ENCODE measurements around the gene GRAMD4. TPM values are rescaled to one million over a fixed set of nuclear protein-coding genes. Genes with fewer than 3 reads are reported as not detected.

The GRAMD4 gene
- polyA plus RNA-seq, 4 donors, result 30.5 to 64.9 (median 40.9) TPM

DNA sequence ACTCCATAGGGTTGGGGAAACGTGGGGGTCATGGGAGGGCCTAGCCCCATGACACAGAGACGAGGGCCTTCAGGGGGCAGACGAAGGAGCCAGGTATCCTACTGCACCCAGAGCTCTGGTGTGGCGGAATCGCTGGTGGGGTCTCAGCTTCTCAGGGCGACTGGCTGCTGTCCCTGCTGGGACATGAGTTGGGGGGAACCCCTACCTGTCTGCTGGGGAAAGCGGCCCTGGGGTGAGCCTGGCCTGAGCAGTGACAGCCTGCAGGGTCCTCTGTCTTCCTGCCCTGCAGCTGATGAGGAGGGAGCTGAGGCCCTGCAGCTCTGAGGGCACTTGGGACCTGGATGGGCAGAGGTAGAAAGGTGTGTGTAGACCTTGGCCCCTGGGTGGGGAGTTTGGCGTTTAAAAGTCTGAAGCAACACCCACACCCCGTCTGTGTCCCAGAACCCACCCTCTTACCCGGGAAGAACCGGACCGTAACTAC lies 33.6 kb upstream of the GRAMD4 start:
- Histone ChIP-seq H3K4me1 (ENCODE audit: control insufficient read depth in 3 of 3, insufficient read depth in 2 of 3, low read depth in 1 of 3, low read length in 2 of 3) (peaks cover 6 to 65% (median 20%) of the 10 kb centered on the region in 3 donors), H3K27me3 (ENCODE audit: control insufficient read depth in 3 of 3, insufficient read depth in 3 of 3, low read length in 3 of 3) (no peaks in the 10 kb centered on the region), H3K27ac (ENCODE audit: low read depth in 1 of 3, low read length in 2 of 3) (peak overlapping the region in 1 of 3 donors; percentile 57), H3K4me3 (ENCODE audit: low read depth in 1 of 3, low read length in 3 of 3) (peak overlapping the region in 1 of 3 donors; percentile 20), H3K36me3 (ENCODE audit: control insufficient read depth in 3 of 3, insufficient read depth in 2 of 3, low read depth in 1 of 3, low read length in 3 of 3) (peaks cover 0 to 49% (median 0%) of the 10 kb centered on the region in 3 donors), H3K9me3 (ENCODE audit: control insufficient read depth in 2 of 2, insufficient read depth in 1 of 2, low read depth in 1 of 2, low read length in 1 of 2) (no peaks in the 10 kb centered on the region)
- WGBS, 3 donors, result 43 to 68% (median 64%) methylated on average over 12 of the region's 12 CpGs
- DNase-seq (peak; percentile 43 to 77), FAIRE-seq (no peak)

DNA sequence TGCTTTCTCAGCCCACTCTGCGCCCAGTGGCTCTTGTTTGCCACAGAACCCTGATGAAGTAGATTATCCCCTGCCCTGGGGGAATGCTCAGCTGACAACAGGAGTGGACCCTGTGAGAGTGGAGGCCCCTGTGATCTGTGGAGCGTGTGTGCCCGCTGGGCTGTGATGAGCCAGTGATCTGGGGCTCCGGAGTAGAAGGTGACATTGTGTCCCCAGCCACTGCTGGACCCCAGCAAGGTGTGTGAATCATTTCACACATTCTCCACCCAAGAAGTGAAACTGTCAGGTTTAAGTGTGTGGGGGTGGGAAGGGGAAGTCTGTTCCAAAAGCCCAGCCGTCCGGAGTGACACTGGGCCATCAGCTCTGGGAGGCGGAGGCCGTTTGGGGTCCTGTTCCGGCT lies 33.1 kb upstream of the GRAMD4 start:
- Histone ChIP-seq H3K4me3 (ENCODE audit: low read depth in 1 of 3, low read length in 3 of 3) (no peak overlapping the region), H3K9me3 (ENCODE audit: control insufficient read depth in 2 of 2, insufficient read depth in 1 of 2, low read depth in 1 of 2, low read length in 1 of 2) (no peaks in the 10 kb centered on the region), H3K36me3 (ENCODE audit: control insufficient read depth in 3 of 3, insufficient read depth in 2 of 3, low read depth in 1 of 3, low read length in 3 of 3) (peaks cover 0 to 50% (median 0%) of the 10 kb centered on the region in 3 donors), H3K27me3 (ENCODE audit: control insufficient read depth in 3 of 3, insufficient read depth in 3 of 3, low read length in 3 of 3) (no peaks in the 10 kb centered on the region), H3K4me1 (ENCODE audit: control insufficient read depth in 3 of 3, insufficient read depth in 2 of 3, low read depth in 1 of 3, low read length in 2 of 3) (peaks cover 6 to 60% (median 16%) of the 10 kb centered on the region in 3 donors), H3K27ac (ENCODE audit: low read depth in 1 of 3, low read length in 2 of 3) (peak overlapping the region in 2 of 3 donors; percentile 25 to 57)
- 39 to 58% (median 43%) methylated on average over 9 of the region's 9 CpGs for WGBS, 3 donors
- FAIRE-seq, result no peak
- DNase-seq, result no peak

DNA sequence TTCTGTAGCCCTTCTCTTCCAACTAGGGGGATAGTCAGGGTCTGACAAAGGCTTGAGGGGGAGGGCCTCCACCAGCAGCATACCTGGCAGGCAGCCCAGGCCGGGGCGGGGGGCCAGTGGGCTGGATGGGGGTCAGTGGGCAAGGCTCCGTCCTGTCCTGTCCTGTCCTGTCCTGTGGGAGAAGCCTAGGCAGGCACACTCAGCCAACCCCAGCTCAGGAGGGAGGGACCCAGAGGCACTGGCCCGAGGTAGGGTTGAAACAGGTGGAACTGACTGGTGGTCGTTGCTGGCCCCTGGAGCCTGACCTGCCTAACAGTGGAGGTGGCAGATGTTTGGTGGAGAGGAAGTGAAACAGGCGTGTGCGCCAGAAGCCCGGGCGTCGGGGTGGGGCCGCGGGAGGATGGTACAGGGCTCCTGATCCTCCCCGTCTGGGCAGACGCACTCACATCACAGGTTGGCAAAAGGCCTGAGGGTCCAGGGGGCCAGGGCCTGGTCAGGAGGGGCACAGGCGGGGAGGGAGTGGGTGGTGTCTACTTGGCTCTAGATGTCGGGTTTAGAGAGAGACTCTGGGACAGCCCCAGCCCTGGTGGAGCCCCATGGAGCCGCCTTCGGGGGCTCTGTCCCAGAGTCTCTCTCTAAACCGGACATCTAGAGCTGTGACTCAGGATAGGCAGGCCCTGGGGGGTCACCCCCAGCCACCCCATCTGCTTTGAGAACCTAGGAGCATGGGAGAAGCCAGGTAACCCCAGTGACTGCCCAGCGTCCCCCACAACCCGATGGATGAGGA lies 32.5 kb upstream of the GRAMD4 start:
- Histone ChIP-seq H3K27me3 (ENCODE audit: control insufficient read depth in 3 of 3, insufficient read depth in 3 of 3, low read length in 3 of 3) (no peaks in the 10 kb centered on the region), H3K4me1 (ENCODE audit: control insufficient read depth in 3 of 3, insufficient read depth in 2 of 3, low read depth in 1 of 3, low read length in 2 of 3) (peaks cover 10 to 54% (median 13%) of the 10 kb centered on the region in 3 donors), H3K36me3 (ENCODE audit: control insufficient read depth in 3 of 3, insufficient read depth in 2 of 3, low read depth in 1 of 3, low read length in 3 of 3) (peaks cover 0 to 55% (median 0%) of the 10 kb centered on the region in 3 donors), H3K27ac (ENCODE audit: low read depth in 1 of 3, low read length in 2 of 3) (peak overlapping the region in 1 of 3 donors; percentile 25), H3K9me3 (ENCODE audit: control insufficient read depth in 2 of 2, insufficient read depth in 1 of 2, low read depth in 1 of 2, low read length in 1 of 2) (no peaks in the 10 kb centered on the region), H3K4me3 (ENCODE audit: low read depth in 1 of 3, low read length in 3 of 3) (no peak overlapping the region)
- 24 to 43% (median 40%) methylated on average over 14 to 21 of the region's 21 CpGs for WGBS, 3 donors
- DNase-seq, result peak in 1 of 2 donors; percentile 55
- FAIRE-seq, result no peak

DNA sequence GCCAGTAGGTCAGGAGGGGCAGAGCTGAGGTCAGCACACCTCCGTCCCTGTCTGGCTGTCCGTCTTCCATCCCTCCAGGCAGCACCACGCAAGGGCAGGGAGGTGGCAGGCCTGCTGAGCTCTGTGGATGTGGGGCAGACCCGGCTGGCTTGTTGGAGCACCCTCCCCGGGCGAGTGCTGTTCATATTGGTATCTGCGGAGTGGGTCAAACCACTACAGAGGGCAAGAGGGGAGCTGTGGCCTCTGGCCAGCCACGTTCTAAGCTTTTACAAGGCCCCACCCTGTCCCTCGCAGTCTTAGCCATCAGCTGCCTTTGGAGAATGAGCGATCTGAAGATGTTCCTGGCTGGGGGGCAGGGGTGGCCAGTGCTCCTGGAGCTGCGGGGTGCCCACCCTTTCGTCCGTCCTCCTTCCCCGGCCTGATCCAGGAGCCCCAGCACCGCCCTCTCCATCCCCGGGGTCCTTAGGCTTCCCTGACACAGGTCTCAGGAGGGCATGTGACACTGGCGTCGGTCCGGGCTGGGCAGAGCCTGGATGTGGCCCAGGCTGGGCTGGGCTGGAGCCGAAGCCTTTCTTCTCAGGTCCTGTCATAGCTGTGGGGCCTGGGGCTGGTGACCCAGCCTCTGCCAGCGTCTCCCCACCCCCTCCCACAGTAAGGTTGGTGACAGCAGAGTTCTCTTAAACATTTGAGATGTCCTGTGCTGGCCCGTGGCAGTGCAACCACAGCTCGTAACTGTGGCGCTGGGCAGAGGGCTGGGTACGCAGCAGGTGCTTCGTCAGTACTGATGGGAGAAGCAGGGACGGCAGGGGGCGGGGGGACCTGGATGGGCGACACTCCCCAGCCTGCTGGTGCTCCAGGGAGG lies 31.7 kb upstream of the GRAMD4 start:
- 75 to 87% (median 87%) methylated on average over 24 to 29 of the region's 29 CpGs for WGBS, 3 donors
- no peak for DNase-seq
- H3K4me3 ChIP-seq (ENCODE audit: low read depth in 1 of 3, low read length in 3 of 3), result no peak overlapping the region
- H3K4me1 ChIP-seq (ENCODE audit: control insufficient read depth in 3 of 3, insufficient read depth in 2 of 3, low read depth in 1 of 3, low read length in 2 of 3), result peaks cover 13 to 50% (median 13%) of the 10 kb centered on the region in 3 donors
- H3K27me3 ChIP-seq (ENCODE audit: control insufficient read depth in 3 of 3, insufficient read depth in 3 of 3, low read length in 3 of 3), result no peaks in the 10 kb centered on the region
- H3K36me3 ChIP-seq (ENCODE audit: control insufficient read depth in 3 of 3, insufficient read depth in 2 of 3, low read depth in 1 of 3, low read length in 3 of 3), result peaks cover 0 to 60% (median 0%) of the 10 kb centered on the region in 3 donors
- FAIRE-seq, result no peak
- H3K9me3 ChIP-seq (ENCODE audit: control insufficient read depth in 2 of 2, insufficient read depth in 1 of 2, low read depth in 1 of 2, low read length in 1 of 2), result no peaks in the 10 kb centered on the region
- peak overlapping the region in 1 of 3 donors; percentile 11 for H3K27ac ChIP-seq (ENCODE audit: low read depth in 1 of 3, low read length in 2 of 3)

DNA sequence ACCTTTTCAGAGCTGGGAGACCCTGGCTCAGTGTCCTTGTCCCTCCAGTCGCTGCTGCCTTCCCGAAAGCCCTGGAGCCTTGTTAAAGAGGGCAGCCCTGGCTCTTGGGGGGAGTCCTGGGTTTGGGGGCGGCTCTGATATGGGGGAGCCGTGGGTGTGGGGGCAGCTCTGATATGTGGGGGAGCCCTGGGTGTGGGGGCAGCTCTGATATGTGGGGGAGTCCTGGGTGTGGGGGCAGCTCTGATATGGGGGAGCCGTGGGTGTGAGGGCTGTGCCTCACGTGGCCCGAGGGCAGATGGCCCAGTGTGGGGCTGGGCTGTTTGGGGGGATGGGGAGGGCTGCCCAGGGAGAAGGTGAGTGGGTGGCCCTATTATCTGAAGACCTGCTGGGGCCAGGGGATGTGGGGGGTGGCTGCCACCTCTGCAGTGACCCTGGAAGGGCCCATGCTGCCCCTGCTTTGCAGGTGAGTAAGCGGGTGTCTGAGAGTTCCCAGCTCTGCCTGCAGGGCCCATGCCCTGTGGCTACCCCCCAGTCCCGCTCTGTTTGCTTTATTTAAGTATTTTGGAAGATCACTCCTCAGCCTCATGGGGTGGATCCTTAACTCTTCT lies 30.9 kb upstream of the GRAMD4 start:
- Histone ChIP-seq H3K36me3 (ENCODE audit: control insufficient read depth in 3 of 3, insufficient read depth in 2 of 3, low read depth in 1 of 3, low read length in 3 of 3) (peaks cover 0 to 53% (median 0%) of the 10 kb centered on the region in 3 donors), H3K27me3 (ENCODE audit: control insufficient read depth in 3 of 3, insufficient read depth in 3 of 3, low read length in 3 of 3) (no peaks in the 10 kb centered on the region), H3K27ac (ENCODE audit: low read depth in 1 of 3, low read length in 2 of 3) (no peak overlapping the region), H3K4me1 (ENCODE audit: control insufficient read depth in 3 of 3, insufficient read depth in 2 of 3, low read depth in 1 of 3, low read length in 2 of 3) (peaks cover 13 to 47% (median 13%) of the 10 kb centered on the region in 3 donors), H3K9me3 (ENCODE audit: control insufficient read depth in 2 of 2, insufficient read depth in 1 of 2, low read depth in 1 of 2, low read length in 1 of 2) (no peaks in the 10 kb centered on the region), H3K4me3 (ENCODE audit: low read depth in 1 of 3, low read length in 3 of 3) (no peak overlapping the region)
- 80 to 91% (median 87%) methylated on average over 6 to 9 of the region's 9 CpGs for WGBS, 3 donors
- FAIRE-seq (no peak), DNase-seq (no peak)

DNA sequence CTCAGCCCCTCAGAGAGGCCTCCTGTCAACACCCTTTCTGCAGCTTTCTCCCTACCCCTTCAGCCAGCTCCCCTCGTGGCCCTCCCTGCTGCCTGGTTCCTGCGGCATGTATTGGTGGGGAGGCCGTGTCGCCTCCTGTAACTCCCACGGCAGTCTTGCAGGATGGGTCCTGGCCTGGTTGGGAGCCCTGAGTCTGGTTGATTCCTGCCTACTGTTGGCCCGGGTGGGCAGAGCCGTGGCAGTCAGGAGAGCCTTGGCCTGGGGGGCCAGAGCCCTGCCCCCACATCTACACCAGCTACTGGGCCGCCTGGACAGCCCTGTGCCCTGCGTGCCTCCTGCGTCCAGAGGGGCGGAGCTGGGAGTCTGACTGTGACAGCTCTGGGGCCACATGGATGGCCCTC lies 30.3 kb upstream of the GRAMD4 start:
- Histone ChIP-seq H3K27me3 (ENCODE audit: control insufficient read depth in 3 of 3, insufficient read depth in 3 of 3, low read length in 3 of 3) (no peaks in the 10 kb centered on the region), H3K27ac (ENCODE audit: low read depth in 1 of 3, low read length in 2 of 3) (no peak overlapping the region), H3K36me3 (ENCODE audit: control insufficient read depth in 3 of 3, insufficient read depth in 2 of 3, low read depth in 1 of 3, low read length in 3 of 3) (peaks cover 0 to 52% (median 0%) of the 10 kb centered on the region in 3 donors), H3K9me3 (ENCODE audit: control insufficient read depth in 2 of 2, insufficient read depth in 1 of 2, low read depth in 1 of 2, low read length in 1 of 2) (no peaks in the 10 kb centered on the region), H3K4me1 (ENCODE audit: control insufficient read depth in 3 of 3, insufficient read depth in 2 of 3, low read depth in 1 of 3, low read length in 2 of 3) (peaks cover 13 to 41% (median 13%) of the 10 kb centered on the region in 3 donors), H3K4me3 (ENCODE audit: low read depth in 1 of 3, low read length in 3 of 3) (no peak overlapping the region)
- no peak for FAIRE-seq
- no peak for DNase-seq
- 88 to 92% (median 91%) methylated on average over 11 of the region's 11 CpGs for WGBS, 3 donors

DNA sequence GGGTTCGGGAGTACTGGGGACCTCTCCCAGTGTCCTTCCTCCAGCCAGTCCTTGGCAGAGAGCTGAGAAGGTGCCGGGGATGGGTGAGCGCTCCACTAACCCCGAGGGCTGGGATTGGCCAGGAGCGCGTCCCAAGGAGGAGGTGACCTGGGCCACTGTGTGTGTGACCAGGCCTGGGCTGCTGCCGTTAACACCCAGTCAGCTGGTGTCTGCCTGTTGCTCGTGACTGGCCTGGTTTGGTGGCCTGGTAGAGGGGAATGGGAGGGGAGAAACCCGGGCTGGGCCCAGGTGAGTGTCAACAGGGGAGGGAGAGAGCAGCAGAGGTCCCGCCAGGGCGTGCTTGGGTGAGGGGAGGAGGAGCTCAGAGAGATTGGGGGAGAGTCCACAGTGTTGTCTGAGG lies 29.9 kb upstream of the GRAMD4 start:
- Histone ChIP-seq H3K9me3 (ENCODE audit: control insufficient read depth in 2 of 2, insufficient read depth in 1 of 2, low read depth in 1 of 2, low read length in 1 of 2) (no peaks in the 10 kb centered on the region), H3K27ac (ENCODE audit: low read depth in 1 of 3, low read length in 2 of 3) (peak overlapping the region in 1 of 3 donors; percentile 28), H3K27me3 (ENCODE audit: control insufficient read depth in 3 of 3, insufficient read depth in 3 of 3, low read length in 3 of 3) (no peaks in the 10 kb centered on the region), H3K4me1 (ENCODE audit: control insufficient read depth in 3 of 3, insufficient read depth in 2 of 3, low read depth in 1 of 3, low read length in 2 of 3) (peaks cover 13 to 40% (median 14%) of the 10 kb centered on the region in 3 donors), H3K4me3 (ENCODE audit: low read depth in 1 of 3, low read length in 3 of 3) (no peak overlapping the region), H3K36me3 (ENCODE audit: control insufficient read depth in 3 of 3, insufficient read depth in 2 of 3, low read depth in 1 of 3, low read length in 3 of 3) (peaks cover 0 to 52% (median 0%) of the 10 kb centered on the region in 3 donors)
- no peak for DNase-seq
- 76 to 89% (median 81%) methylated on average over 10 to 11 of the region's 11 CpGs for WGBS, 3 donors
- FAIRE-seq, result no peak

DNA sequence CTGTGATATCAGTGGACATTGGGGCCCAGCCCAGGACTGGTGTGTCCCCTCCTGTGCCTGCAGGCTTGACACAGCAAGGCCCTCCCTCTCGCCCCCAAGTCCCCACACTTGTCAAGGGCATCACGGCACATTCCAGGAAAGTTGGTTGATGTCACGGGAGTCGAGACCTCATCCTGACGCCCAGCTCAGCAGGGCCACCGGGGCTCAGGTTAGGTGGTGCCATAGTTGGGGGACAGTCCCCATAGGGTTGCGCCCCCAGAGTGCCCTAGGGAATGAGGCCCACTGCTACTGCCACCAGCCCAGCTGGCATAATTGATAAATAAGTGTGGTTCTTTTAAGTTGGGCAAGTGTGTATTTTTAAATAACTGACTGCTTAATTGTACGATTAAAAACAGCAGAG lies 28.3 kb upstream of the GRAMD4 start:
- H3K36me3 ChIP-seq (ENCODE audit: control insufficient read depth in 3 of 3, insufficient read depth in 2 of 3, low read depth in 1 of 3, low read length in 3 of 3), result peaks cover 0 to 50% (median 0%) of the 10 kb centered on the region in 3 donors
- peak overlapping the region in 1 of 3 donors; percentile 77 for H3K27ac ChIP-seq (ENCODE audit: low read depth in 1 of 3, low read length in 2 of 3)
- no peaks in the 10 kb centered on the region for H3K27me3 ChIP-seq (ENCODE audit: control insufficient read depth in 3 of 3, insufficient read depth in 3 of 3, low read length in 3 of 3)
- H3K4me1 ChIP-seq (ENCODE audit: control insufficient read depth in 3 of 3, insufficient read depth in 2 of 3, low read depth in 1 of 3, low read length in 2 of 3), result peaks cover 3 to 36% (median 13%) of the 10 kb centered on the region in 3 donors
- FAIRE-seq, result no peak
- DNase-seq, result no peak
- WGBS, 3 donors, result 85 to 88% (median 86%) methylated on average over 8 of the region's 8 CpGs
- no peak overlapping the region for H3K4me3 ChIP-seq (ENCODE audit: low read depth in 1 of 3, low read length in 3 of 3)
- no peaks in the 10 kb centered on the region for H3K9me3 ChIP-seq (ENCODE audit: control insufficient read depth in 2 of 2, insufficient read depth in 1 of 2, low read depth in 1 of 2, low read length in 1 of 2)

Measured in small intestine (tissue), 7 donors.